CD4-positive, alpha-beta T cell (primary cell): ENCODE results near the gene CACNB2. TPM values are rescaled to one million over a fixed set of nuclear protein-coding genes. Genes with fewer than 3 reads are reported as not detected.

Experiments used
- ATAC-seq: fragments of 200-7000 bp; cut with Tn5 transposase; one replicate; pipeline ENCODE4 v1.10.0; 2022; ENCODE audit warnings: mild to moderate bottlenecking; ENCODE audit not compliant: poor library complexity
- CTCF ChIA-PET: fragments of 350-600 bp; sonication (Branson Sonifier 250); formaldehyde crosslinking; loops from one replicate; lab custom pipeline; 2021; ENCODE audit warnings: antibody characterized with exemption, inconsistent platforms; lab: Charles Lee
- POLR2A ChIA-PET: fragments of 350-600 bp; sonication (Branson Sonifier 250); formaldehyde crosslinking; loops from one replicate; lab custom pipeline; 2021; ENCODE audit warnings: antibody characterized with exemption, inconsistent platforms; lab: Charles Lee
- DNase-seq, 14 experiments: peaks; one replicate each; pipeline ENCODE4 v3.0.0-alpha.2; 2013 to 2020; ENCODE audit warnings: mixed read lengths in 2 of 14
- H3K27ac ChIP-seq, 2 donors: one replicate each; pipeline versions ENCODE4 v1.5.1 to v1.7.0; 2013; ENCODE audit warnings: low read length in 2 of 2, low read depth in 1 of 2, mild to moderate bottlenecking in 1 of 2
- H3K27me3 ChIP-seq, 2 experiments: 1 replicate in 1 of 2; 2 replicates in 1 of 2; pipeline versions ENCODE4 v1.6.1 to v1.7.0; 2013; ENCODE audit warnings: low read length in 2 of 2, control low read depth in 1 of 2, mild to moderate bottlenecking in 1 of 2, moderate library complexity in 1 of 2; ENCODE audit not compliant: insufficient read depth in 2 of 2, control insufficient read depth in 1 of 2
- H3K36me3 ChIP-seq: one replicate; pipeline ENCODE4 v1.6.1; 2013; ENCODE audit warnings: low read length, control low read depth; ENCODE audit not compliant: insufficient read depth
- H3K4me1 ChIP-seq: one replicate; pipeline ENCODE4 v1.6.1; 2013; ENCODE audit warnings: low read length, control low read depth; ENCODE audit not compliant: insufficient read depth
- H3K4me3 ChIP-seq: one replicate; pipeline ENCODE4 v1.5.1; 2013; ENCODE audit warnings: mild to moderate bottlenecking, low read length, moderate library complexity
- H3K9me3 ChIP-seq, 2 experiments: 1 replicate in 1 of 2; 2 replicates in 1 of 2; pipeline versions ENCODE4 v1.6.1 to v1.7.0; 2013; ENCODE audit warnings: low read length in 2 of 2, mild to moderate bottlenecking in 2 of 2, control low read depth in 1 of 2, moderate library complexity in 1 of 2; ENCODE audit not compliant: control insufficient read depth in 1 of 2, insufficient read depth in 1 of 2
- H3K27ac Mint-ChIP-seq: one replicate; pipeline ENCODE4 v1.8.0; 2020; ENCODE audit warnings: mixed read lengths
- H3K27me3 Mint-ChIP-seq: one replicate; pipeline ENCODE4 v1.8.0; 2021; ENCODE audit warnings: mixed read lengths
- H3K36me3 Mint-ChIP-seq: one replicate; pipeline ENCODE4 v1.8.0; 2021; ENCODE audit warnings: low read depth, mixed read lengths
- H3K4me1 Mint-ChIP-seq: one replicate; pipeline ENCODE4 v1.8.0; 2021; ENCODE audit warnings: low read depth, mixed read lengths
- H3K4me3 Mint-ChIP-seq: one replicate; pipeline ENCODE4 v1.8.0; 2020; ENCODE audit warnings: mild to moderate bottlenecking, mixed read lengths
- H3K9me3 Mint-ChIP-seq: one replicate; pipeline ENCODE4 v1.8.0; 2020; ENCODE audit warnings: mixed read lengths
- intact Hi-C, 2 experiments: fragments of 100-400 bp; cut with DNase I in 1 of 2; cut with micrococcal nuclease in 1 of 2; formaldehyde crosslinking; loops; one replicate each; pipeline versions ENCODE4 v1.15.1 to v1.9.0; 2023 to 2025; cut with DNase I, micrococcal nuclease
- total RNA-seq, 174 experiments: library from RNA in 2 of 174; stranded (reverse) in 2 of 174; gene quantifications; one replicate each; pipeline ENCODE4 v1.2.3 and lab custom pipeline; 2021 to 2026
- TF ChIP-seq, protein P1 (sequence below): fragments of 200-600 bp; IDR thresholded peaks from one replicate; pipeline ENCODE4 v1.8.0; 2022; ENCODE audit warnings: antibody characterized with exemption, mild to moderate bottlenecking

The CACNB2 gene
- total RNA-seq, 2 experiments from 2014 or later: 0.34 TPM; not detected in 1

- Mint-ChIP-seq H3K4me3 (no peak overlapping the region), H3K36me3 (no peaks in the 10 kb centered on the region), H3K4me1 (no peaks in the 10 kb centered on the region), H3K27ac (no peak overlapping the region), H3K27me3 (no peaks in the 10 kb centered on the region), H3K9me3 (no peaks in the 10 kb centered on the region)
- H3K4me1 ChIP-seq: no peaks in the 10 kb centered on the region
- ChIA-PET POLR2A (no interaction called here), CTCF (no interaction called here)
- no peak overlapping the region for H3K4me3 ChIP-seq
- H3K36me3 ChIP-seq: no peaks in the 10 kb centered on the region
- H3K9me3 ChIP-seq: no peaks in the 10 kb centered on the region
- TF ChIP-seq, protein P1, sequence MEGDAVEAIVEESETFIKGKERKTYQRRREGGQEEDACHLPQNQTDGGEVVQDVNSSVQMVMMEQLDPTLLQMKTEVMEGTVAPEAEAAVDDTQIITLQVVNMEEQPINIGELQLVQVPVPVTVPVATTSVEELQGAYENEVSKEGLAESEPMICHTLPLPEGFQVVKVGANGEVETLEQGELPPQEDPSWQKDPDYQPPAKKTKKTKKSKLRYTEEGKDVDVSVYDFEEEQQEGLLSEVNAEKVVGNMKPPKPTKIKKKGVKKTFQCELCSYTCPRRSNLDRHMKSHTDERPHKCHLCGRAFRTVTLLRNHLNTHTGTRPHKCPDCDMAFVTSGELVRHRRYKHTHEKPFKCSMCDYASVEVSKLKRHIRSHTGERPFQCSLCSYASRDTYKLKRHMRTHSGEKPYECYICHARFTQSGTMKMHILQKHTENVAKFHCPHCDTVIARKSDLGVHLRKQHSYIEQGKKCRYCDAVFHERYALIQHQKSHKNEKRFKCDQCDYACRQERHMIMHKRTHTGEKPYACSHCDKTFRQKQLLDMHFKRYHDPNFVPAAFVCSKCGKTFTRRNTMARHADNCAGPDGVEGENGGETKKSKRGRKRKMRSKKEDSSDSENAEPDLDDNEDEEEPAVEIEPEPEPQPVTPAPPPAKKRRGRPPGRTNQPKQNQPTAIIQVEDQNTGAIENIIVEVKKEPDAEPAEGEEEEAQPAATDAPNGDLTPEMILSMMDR: no peak
- ATAC-seq (no peak), DNase-seq (no peak)
- H3K27ac ChIP-seq: no peak overlapping the region
- intact Hi-C loops: no loop called here
- no peaks in the 10 kb centered on the region for H3K27me3 ChIP-seq
Measured at GRCh38 chr10:18221123-18221522, 80.9 kb downstream of the CACNB2 start.

DNA sequence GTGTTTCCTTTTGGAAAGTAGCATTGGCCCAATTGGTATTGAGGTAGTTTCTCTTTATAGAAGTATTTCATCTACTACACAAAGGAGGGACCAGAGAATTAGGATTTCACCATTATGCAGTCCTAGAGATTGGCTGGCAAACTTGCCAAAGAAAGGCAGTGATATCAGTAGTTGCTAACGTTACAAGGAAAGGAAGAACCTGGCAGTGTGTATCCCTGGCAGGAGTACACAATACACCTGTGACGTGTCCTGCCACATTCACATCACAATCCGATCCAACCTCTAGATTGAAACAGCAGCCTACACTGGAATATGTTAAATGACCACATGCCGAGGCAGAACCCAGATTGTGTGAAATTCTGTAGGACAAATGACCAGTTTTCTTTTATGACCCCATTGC lies 81.7 kb downstream of the CACNB2 start:
- Mint-ChIP-seq H3K4me3 (no peak overlapping the region), H3K9me3 (no peaks in the 10 kb centered on the region), H3K4me1 (no peaks in the 10 kb centered on the region), H3K27me3 (no peaks in the 10 kb centered on the region), H3K36me3 (no peaks in the 10 kb centered on the region), H3K27ac (no peak overlapping the region)
- Histone ChIP-seq H3K27me3 (no peaks in the 10 kb centered on the region), H3K27ac (no peak overlapping the region), H3K4me3 (no peak overlapping the region), H3K9me3 (no peaks in the 10 kb centered on the region), H3K4me1 (no peaks in the 10 kb centered on the region), H3K36me3 (no peaks in the 10 kb centered on the region)
- CTCF ChIA-PET: no interaction called here
- intact Hi-C loops: no loop called here
- POLR2A ChIA-PET: no interaction called here
- TF ChIP-seq, protein P1: no peak
- ATAC-seq: no peak
- DNase-seq: no peak

DNA sequence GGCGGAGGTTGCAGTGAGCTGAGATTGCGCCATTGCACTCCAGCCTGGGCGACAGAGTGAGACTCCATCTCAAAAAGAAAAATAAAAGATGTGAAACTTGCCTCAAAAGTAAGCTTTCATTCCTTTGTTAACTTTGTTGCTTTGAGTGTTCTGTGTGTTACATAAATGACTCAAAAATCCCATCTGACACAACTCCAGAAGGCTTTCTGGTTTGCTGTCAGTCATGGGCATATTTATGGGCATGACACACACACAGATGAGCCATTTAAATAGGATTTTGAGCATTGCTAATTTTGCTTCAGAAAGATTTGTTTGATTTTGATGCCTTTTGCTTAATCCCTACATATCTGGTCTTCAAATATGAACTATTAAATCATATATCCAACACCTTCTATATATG lies 82.6 kb downstream of the CACNB2 start:
- no peaks in the 10 kb centered on the region for H3K36me3 Mint-ChIP-seq
- Histone ChIP-seq H3K36me3 (no peaks in the 10 kb centered on the region), H3K27ac (no peak overlapping the region), H3K4me3 (no peak overlapping the region), H3K4me1 (no peaks in the 10 kb centered on the region), H3K9me3 (no peaks in the 10 kb centered on the region), H3K27me3 (no peaks in the 10 kb centered on the region)
- ChIA-PET CTCF (no interaction called here), POLR2A (no interaction called here)
- TF ChIP-seq, protein P1: no peak
- H3K27me3 Mint-ChIP-seq: no peaks in the 10 kb centered on the region
- no peak overlapping the region for H3K4me3 Mint-ChIP-seq
- no peak overlapping the region for H3K27ac Mint-ChIP-seq
- ATAC-seq (no peak), DNase-seq (no peak)
- H3K9me3 Mint-ChIP-seq: no peaks in the 10 kb centered on the region
- intact Hi-C loops: no loop called here
- no peaks in the 10 kb centered on the region for H3K4me1 Mint-ChIP-seq
